ENCODE measurements around the gene ALKBH4. TPM values are rescaled to one million over a fixed set of nuclear protein-coding genes. Genes with fewer than 3 reads are reported as not detected.
"Not testable (repeated sequence)": the region's sequence is repeated elsewhere in the genome, so short reads cannot be mapped to it uniquely, and the experiment has no call there.

ALKBH4 gene
- total RNA-seq = 8.3 TPM

DNA sequence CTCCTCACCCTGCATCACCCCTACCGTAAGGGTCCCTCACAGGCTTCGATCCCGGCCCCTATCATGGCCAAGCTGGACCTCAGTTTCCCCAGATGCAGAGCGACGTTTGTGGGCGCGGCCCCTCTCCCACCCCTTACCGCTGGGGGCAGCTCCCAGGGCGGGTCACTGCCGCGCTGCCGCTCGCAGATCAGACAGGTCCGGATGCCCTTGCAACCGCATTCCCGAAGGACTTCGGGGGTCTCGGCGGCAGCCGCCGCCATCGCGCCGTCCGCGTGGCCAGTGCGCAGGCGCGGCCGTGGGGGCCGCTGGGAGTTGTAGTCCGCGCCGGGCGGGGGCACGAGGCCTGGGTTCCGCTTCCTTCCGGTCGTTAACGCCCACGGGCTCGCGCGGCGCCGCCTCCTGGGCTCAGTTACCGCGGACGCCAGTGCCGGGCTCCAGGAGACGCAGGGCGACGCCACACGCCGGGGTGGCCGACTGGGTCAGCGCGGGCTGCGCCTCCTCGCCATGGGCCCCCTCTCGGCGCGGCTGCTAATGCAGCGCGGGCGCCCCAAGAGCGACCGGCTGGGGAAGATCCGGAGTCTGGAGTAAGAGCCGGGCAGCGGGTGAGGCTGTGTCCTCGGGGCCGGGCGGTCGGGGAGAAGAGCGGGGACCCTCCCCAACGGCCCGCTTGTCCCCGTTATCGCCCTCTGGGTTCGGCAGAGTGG lies at the start of gene ALKBH4, which contains the start of gene LRWD1:
Gene ALKBH4 (minus strand): TSS at position 287 of the 704 bp plus-strand sequence. CDS start 27 bp downstream, at position 260.
Gene LRWD1 (plus strand): TSS at position 408 of the 704 bp plus-strand sequence. CDS start 97 bp downstream, at position 505.
- DNase-seq (ENCODE audit: low spot score) (peak; percentile 95), ATAC-seq (peak; percentile 91)

DNA sequence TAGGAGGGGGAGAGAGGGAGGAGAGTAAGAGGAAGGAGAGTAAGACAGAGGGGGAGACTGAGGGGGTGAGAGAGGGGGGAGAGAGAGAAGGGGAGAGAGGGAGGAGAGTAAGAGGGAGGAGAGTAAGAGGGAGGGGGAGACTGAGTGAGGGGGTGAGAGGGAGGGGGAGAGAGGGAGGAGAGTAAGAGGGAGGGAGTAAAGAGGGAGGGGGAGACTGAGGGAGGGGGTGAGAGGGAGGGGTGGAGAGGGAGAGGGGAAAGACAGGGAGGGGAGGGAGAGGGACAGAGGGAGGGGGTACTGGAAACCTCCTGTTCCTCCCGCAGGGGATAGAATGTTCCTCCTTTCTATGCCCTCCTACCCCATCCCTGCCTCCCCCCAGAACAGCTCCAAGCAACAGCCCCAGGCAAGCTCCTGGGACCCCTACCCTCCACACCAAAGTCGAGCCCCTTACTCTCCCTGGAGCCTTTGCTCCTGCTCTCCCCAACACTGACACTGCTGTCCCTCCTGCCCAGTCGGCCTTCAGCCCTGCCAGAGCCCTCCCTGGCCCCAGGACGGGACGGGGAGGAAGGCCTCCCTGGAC lies 48.1 kb upstream of the ALKBH4 start:
- ATAC-seq = not testable (repeated sequence)

DNA sequence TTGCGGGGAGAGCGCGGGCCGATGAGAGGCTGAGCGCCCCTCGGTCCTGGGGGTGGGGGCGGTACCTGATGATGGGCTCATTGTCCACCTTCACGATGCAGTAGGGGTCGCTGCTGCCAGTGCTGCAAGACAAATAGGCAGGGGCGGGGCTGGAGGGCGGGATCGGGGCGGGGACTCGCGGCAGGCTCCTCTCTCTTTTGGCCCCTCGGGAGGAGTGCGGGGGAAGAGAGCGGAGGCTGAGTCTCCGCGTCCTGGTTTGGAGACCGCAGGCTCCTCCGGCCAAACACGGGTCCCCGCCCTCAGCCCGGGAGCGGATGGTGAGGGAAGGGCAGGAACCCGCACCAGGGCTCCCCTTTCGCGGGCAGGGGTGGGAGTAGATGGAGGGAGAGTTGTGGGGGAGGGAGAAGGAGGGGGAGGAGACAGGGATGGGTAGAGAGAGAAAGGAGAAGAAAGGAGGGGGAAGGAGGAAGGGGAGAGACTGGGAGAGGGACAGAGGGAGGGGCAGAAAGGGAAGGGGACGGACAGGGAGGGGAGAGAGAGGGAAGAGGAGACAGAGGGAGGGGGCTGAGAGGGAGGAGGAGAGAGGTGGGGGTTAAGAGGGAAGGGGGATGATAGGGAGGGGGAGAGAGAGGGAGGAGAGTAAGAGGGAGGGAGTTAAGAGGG lies 47.3 kb upstream of the ALKBH4 start:
- not testable (repeated sequence) for DNase-seq (ENCODE audit: low spot score)
- peak; percentile 38 for ATAC-seq

More for the DNA sequence above, 48.1 kb upstream of the ALKBH4 start:
- DNase-seq (ENCODE audit: low spot score) = peak; percentile 45

DNA sequence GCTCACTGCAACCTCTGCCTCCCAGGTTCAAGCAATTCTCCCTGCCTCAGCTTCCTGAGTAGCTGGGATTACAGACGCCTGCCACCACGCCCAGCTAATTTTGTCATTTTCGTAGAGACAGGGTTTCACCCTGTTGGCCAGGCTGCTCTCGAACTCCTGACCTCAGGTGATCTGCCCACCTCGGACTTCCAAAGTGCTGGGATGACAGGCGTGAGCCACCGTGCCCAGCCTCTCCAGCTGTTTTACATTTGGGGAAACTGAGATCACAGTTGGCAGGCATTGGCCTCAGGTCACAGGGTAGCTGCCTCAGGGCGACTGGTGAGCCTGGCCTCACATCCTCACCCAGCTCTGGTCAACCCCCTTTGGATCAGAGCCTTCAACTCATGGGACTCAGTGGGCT lies 45.9 kb upstream of the ALKBH4 start:
- peak; percentile 40 for DNase-seq (ENCODE audit: low spot score)
- ATAC-seq = not testable (repeated sequence)

- not testable (repeated sequence) for ATAC-seq
These were observed 42.9 kb upstream of the ALKBH4 start for GRCh38 chr7:102507410-102508088.

GRCh38 chr7:102505298-102506185 lies 40.9 kb upstream of the ALKBH4 start:
- ATAC-seq = not testable (repeated sequence)
- peak; percentile 38 for DNase-seq (ENCODE audit: low spot score)

More at GRCh38 chr7:102507410-102508088, 42.9 kb upstream of the ALKBH4 start:
- DNase-seq (ENCODE audit: low spot score) = peak; percentile 41

GRCh38 chr7:102503141-102503540 lies 38.5 kb upstream of the ALKBH4 start:
- DNase-seq (ENCODE audit: low spot score) = not testable (repeated sequence)
- ATAC-seq = peak; percentile 66

DNA sequence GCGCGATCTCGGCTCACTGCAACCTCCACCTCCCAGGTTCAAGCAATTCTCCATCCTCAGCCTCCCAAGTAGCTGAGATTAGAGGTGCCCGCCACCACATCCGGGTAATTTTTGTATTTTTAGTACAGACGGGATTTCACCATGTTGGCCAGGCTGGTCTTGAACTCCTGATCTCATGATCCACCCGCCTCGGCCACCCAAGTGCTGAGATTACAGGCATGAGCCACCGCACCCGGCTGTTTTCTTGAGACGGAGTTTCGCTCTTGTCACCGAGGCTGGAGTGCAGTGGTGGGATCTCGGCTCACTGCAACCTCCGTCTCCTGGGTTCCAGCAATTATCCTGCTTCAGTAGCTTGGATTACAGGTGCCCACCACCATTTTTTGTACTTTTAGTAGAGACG lies 33.7 kb upstream of the ALKBH4 start:
- not testable (repeated sequence) for ATAC-seq; DNase-seq (ENCODE audit: low spot score)

GRCh38 chr7:102497308-102497707 lies 32.6 kb upstream of the ALKBH4 start:
- ATAC-seq (peak; percentile 31), DNase-seq (ENCODE audit: low spot score) (peak; percentile 46)

- not testable (repeated sequence) for DNase-seq (ENCODE audit: low spot score); ATAC-seq
These were observed 32.2 kb upstream of the ALKBH4 start for GRCh38 chr7:102496861-102497260.

GRCh38 chr7:102494473-102495149 lies 29.9 kb upstream of the ALKBH4 start:
- peak; percentile 52 for ATAC-seq
- DNase-seq (ENCODE audit: low spot score) = not testable (repeated sequence)

- ATAC-seq; DNase-seq (ENCODE audit: low spot score): not testable (repeated sequence)
These were observed 29.4 kb upstream of the ALKBH4 start for GRCh38 chr7:102494026-102494425.

DNA sequence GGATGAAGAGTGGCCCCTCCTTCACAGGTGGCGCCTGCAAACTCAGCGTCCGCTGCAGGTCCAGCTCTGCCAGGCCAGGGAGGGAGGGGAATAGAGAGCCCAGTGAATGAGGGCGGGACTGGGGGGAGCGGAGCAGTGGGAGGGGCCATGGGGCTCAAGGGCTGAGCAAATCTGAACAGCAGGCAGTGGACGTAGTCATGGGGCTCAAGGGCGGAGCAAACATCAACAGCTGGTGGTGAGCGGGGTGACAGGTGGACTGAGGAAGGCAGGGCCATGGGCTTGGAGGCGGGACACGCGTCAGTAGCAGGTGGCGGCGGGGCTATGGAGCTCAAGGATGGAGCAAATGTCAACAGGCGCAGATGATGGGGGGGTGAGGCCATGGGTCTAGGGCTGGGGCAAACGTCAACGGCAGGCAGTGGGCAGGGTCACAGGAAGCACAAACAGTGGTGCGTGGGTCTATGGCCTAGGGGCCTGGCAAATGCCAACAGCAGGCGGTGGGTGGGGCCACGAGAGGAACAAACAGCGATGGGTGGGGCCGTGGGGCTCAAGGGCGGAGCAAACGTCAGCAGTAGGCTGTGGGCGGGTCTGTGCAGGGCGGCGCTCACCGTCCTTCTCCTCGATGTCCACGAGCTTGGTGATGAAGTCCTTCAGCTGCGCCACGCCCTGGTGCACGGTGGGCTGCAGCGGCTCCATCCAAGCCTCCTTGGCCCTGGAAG lies 28.7 kb upstream of the ALKBH4 start:
- not testable (repeated sequence) for DNase-seq (ENCODE audit: low spot score)
- peak; percentile 70 for ATAC-seq

DNA sequence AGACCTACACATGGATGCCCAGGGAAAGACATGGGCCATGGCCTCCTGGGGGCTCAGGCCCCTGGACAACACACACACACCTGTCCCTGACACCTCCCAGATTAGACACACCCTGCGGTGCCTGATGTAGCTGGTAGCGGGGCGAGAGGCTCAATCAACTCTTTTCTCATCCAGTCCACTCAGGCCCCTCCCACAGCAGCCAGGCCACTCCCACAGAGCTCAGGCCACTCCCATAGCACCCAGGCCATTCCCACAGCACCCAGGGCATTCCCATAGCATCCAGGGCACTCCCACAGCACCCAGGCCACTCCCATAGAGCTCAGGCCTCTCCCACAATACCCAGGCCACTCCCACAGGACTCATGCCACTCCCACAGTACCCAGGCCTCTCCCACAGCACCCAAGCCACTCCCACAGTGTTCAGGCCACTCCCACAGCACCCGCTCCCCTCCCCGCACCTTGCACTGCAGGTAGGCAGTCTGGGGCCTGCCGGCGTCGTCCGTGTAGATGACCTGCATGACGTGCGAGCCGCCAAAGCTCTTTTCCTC lies 25.9 kb upstream of the ALKBH4 start:
- DNase-seq (ENCODE audit: low spot score) (peak; percentile 51), ATAC-seq (peak; percentile 59)

DNA sequence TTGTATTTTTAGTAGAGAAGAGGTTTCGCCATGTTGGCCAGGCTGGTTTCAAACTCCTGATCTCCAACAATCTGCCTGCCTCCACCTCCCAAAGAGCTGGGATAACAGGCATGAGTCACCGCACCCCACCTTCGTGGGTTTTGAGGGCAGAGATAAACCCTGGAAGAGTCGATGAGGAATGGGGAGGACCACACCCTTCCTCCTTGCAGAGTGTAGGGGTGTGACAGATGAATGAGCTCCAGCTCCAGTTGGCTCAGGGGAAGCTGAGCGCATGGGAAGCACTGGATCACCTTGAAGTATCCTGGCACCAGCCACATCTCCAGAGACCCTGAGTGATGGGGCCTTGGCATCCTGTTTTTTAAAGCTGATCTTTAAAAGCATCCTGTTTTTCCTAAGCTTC lies 19.7 kb upstream of the ALKBH4 start:
- not testable (repeated sequence) for DNase-seq (ENCODE audit: low spot score); ATAC-seq

GRCh38 chr7:102481962-102482361 lies 17.3 kb upstream of the ALKBH4 start:
- ATAC-seq; DNase-seq (ENCODE audit: low spot score): not testable (repeated sequence)

DNA sequence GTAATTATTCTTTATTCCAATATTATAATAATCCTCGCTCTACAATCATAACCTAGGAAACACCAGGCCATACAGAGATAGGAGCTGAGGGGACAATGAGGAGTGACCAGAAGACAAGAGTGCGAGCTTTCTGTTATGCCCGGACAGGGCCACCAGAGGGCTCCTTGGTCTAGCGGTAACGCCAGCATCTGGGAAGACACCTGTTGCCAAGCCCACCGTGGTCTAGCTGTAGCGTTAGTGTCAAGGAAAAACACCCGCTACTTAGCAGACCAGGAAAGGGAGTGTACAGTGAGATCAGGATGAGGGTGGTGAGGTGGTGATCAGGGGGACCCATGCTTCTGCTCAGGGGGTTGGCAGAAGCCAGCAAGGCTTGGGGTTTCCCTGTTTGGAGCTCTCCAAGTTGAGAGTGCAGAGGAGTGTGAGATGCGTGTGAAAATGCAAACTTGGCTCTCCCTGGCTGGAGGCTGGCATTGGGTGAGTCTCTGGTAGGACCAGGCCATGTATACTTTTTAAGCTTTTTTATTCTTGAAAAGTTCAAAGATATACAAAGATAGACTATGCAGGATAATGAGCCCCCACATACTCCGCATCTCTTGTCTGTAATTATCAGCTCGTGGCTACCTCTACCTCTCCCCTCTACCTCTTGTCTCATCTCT lies 15.4 kb upstream of the ALKBH4 start:
- not testable (repeated sequence) for ATAC-seq

DNA sequence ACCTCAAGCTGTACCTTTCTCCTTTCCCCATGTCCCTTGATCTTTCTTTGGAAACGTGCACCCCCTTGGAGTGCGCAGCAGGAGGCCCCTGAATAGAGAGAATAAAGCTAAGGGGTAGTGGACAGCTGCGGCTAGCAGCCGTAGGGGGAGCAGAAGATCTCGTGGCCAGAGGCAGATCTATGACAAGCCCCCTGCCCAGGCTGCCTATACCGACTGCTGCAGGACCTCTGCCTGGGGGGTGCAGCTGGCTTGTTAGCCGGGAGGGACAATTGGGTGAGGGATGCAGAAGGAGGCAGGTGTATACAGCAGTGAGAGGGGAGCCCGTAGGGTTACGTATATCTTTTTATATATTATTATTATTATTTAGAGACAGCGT lies 14.5 kb upstream of the ALKBH4 start:
- ATAC-seq; DNase-seq (ENCODE audit: low spot score): not testable (repeated sequence)

More for the DNA sequence above, 15.4 kb upstream of the ALKBH4 start:
- peak; percentile 60 for DNase-seq (ENCODE audit: low spot score)
